Activated CD8-positive, alpha-beta memory T cell treated with anti-CD3 and anti-CD28 coated beads for 4 hours (primary cell): Measurements from ENCODE around the gene SCFD2.
A peak's percentile ranks its signal among the peaks of the same experiment; 100 is the strongest.

ENCODE experiments used
- DNase-seq, 2 donors: peaks; one replicate each; pipeline ENCODE4 v3.0.0-alpha.2; 2020; ENCODE audit warnings: low read depth in 2 of 2

The SCFD2 gene

GRCh38 chr4:52883183-52883621 lies 482.7 kb downstream of the SCFD2 start:
- DNase-seq, result no peak

- DNase-seq, result no peak
These were observed 484.9 kb downstream of the SCFD2 start for GRCh38 chr4:52880994-52881393.

- DNase-seq, result no peak
These were observed 486.4 kb downstream of the SCFD2 start for GRCh38 chr4:52879471-52879870.

GRCh38 chr4:52877694-52878093 lies 488.2 kb downstream of the SCFD2 start:
- no peak for DNase-seq

GRCh38 chr4:52877036-52877435 lies 488.8 kb downstream of the SCFD2 start:
- DNase-seq, result no peak

GRCh38 chr4:52876069-52876468 lies 489.8 kb downstream of the SCFD2 start:
- DNase-seq, result no peak

- DNase-seq, result no peak
These were observed 490.9 kb downstream of the SCFD2 start for GRCh38 chr4:52874948-52875347.

GRCh38 chr4:52873861-52874343 lies 492.0 kb downstream of the SCFD2 start:
- DNase-seq, result no peak

GRCh38 chr4:52873191-52873590 lies 492.7 kb downstream of the SCFD2 start:
- no peak for DNase-seq

- DNase-seq, result no peak
These were observed 495.6 kb downstream of the SCFD2 start for GRCh38 chr4:52870225-52870624.

GRCh38 chr4:52869656-52870055 lies 496.2 kb downstream of the SCFD2 start:
- DNase-seq, result no peak

GRCh38 chr4:52869196-52869595 lies 496.7 kb downstream of the SCFD2 start:
- DNase-seq, result no peak

GRCh38 chr4:52868133-52868532 lies 497.7 kb downstream of the SCFD2 start:
- no peak for DNase-seq

GRCh38 chr4:52867163-52867562 lies 498.7 kb downstream of the SCFD2 start:
- no peak for DNase-seq

GRCh38 chr4:52866734-52867133 lies 499.1 kb downstream of the SCFD2 start:
- no peak for DNase-seq

GRCh38 chr4:52865300-52865699 lies 500.6 kb downstream of the SCFD2 start:
- DNase-seq, result no peak

GRCh38 chr4:52864793-52865192 lies 501.1 kb downstream of the SCFD2 start:
- no peak for DNase-seq

- DNase-seq, result no peak
These were observed 502.5 kb downstream of the SCFD2 start for GRCh38 chr4:52863324-52863723.

GRCh38 chr4:52862639-52863161 lies 503.2 kb downstream of the SCFD2 start:
- no peak for DNase-seq

- peak; percentile 59 to 63 for DNase-seq
These were observed 503.8 kb downstream of the SCFD2 start, which contains the start of gene RASL11B for GRCh38 chr4:52861879-52862616. Gene RASL11B, plus strand, starts transcription at chr4:52862317. Its CDS starts 191 bp downstream, at chr4:52862508.

- DNase-seq, result no peak
These were observed 504.6 kb downstream of the SCFD2 start for GRCh38 chr4:52861171-52861823.

GRCh38 chr4:52860361-52860760 lies 505.5 kb downstream of the SCFD2 start:
- no peak for DNase-seq

- no peak for DNase-seq
These were observed 509.1 kb downstream of the SCFD2 start for GRCh38 chr4:52856801-52857200.
